Stomach (tissue), 9 donors: ENCODE data around the gene SIKE1. TPM values are rescaled to one million over a fixed set of nuclear protein-coding genes. Genes with fewer than 3 reads are reported as not detected.

Experiments used
- DNase-seq, 2 donors: peaks; one replicate each; pipeline versions ENCODE4 v3.0.0 to v3.0.0-alpha.2; 2013 to 2019
- H3K27ac ChIP-seq, 5 donors: fragments of 200-600 bp in 4 of 5; sonication (generic) in 4 of 5; one replicate each; pipeline ENCODE4 v1.5.1; 2013 to 2019; ENCODE audit warnings: mild to moderate bottlenecking in 1 of 5, moderate library complexity in 1 of 5
- H3K27me3 ChIP-seq, 3 donors: fragments of 200-600 bp; sonication (generic); one replicate each; pipeline ENCODE4 v1.5.1; 2017 to 2019; ENCODE audit warnings: mixed run types in 1 of 3
- H3K36me3 ChIP-seq, 4 donors: fragments of 200-600 bp; sonication (generic); 1 replicate in 3 of 4; 2 replicates in 1 of 4; pipeline ENCODE4 v1.5.1; 2016 to 2019
- H3K4me1 ChIP-seq, 4 donors: fragments of 200-600 bp; sonication (generic); one replicate each; pipeline ENCODE4 v1.5.1; 2016 to 2019
- H3K4me3 ChIP-seq, 4 donors: fragments of 200-600 bp; sonication (generic) in 3 of 4; one replicate each; pipeline ENCODE4 v1.5.1; 2016 to 2019; ENCODE audit warnings: mild to moderate bottlenecking in 1 of 4
- H3K9me3 ChIP-seq, 4 donors: fragments of 200-600 bp; sonication (generic); one replicate each; pipeline ENCODE4 v1.5.1; 2016 to 2019
- CTCF ChIP-seq, 7 experiments: fragments of 450-650 bp in 4 of 7; fragments of 200-600 bp in 3 of 7; sonication (generic) in 3 of 7; IDR thresholded peaks; one replicate each; pipeline ENCODE4 v1.5.1; 2016 to 2019; ENCODE audit warnings: antibody characterized with exemption in 7 of 7, control low read depth in 2 of 7, mild to moderate bottlenecking in 1 of 7
- EP300 ChIP-seq: sonication (generic); formaldehyde crosslinking; IDR thresholded peaks from one replicate; pipeline ENCODE4 v1.6.1; 2017; ENCODE audit warnings: antibody characterized with exemption
- POLR2A ChIP-seq, 4 donors: fragments of 450-650 bp; IDR thresholded peaks; one replicate each; pipeline ENCODE4 v1.6.1; 2016; ENCODE audit warnings: antibody characterized with exemption in 4 of 4, control low read depth in 2 of 4, mild to moderate bottlenecking in 1 of 4, moderate library complexity in 1 of 4
- POLR2AphosphoS5 ChIP-seq, 3 donors: sonication (generic); formaldehyde crosslinking; IDR thresholded peaks; one replicate each; pipeline ENCODE4 v1.6.1; 2016; ENCODE audit warnings: antibody characterized with exemption in 3 of 3
- WGBS, 5 donors: extraction: QIAGEN DNeasy Blood & Tissue Kit in 3 of 5; methylation state at CpG; one replicate each; pipeline versions ENCODE4 v1.1.5 to v1.1.7; 2013 to 2018; 5-methylcytosine and 5-hydroxymethylcytosine counted together
- intact Hi-C: fragments of 100-400 bp; cut with DNase I; formaldehyde crosslinking; loops from one replicate; pipeline ENCODE4 v1.15.1; 2023; ENCODE audit warnings: low total_unique reads
- polyA plus RNA-seq, 3 donors: library from polyadenylated mRNA; stranded (reverse); fragments of 200-250 nt; gene quantifications; one replicate each; pipeline ENCODE4 v1.2.3, GENCODE V29; 2013
- small RNA-seq, 4 donors: library from RNA; depleted of rRNA; stranded (forward); fragments of <200 nt; gene quantifications; one replicate each; pipeline ENCODE3, GENCODE V24; 2016
- total RNA-seq, 5 donors: library from RNA; depleted of rRNA; stranded (reverse); fragments of >200 nt; gene quantifications; one replicate each; pipeline versions ENCODE4 v1.1.0 to v1.2.3, GENCODE V29; 2014 to 2016
- donor health status: healthy with polysubstance abuse.
- donor health status: Bipolar disorder and iron deficiency.
- donor health status: healthy.

The SIKE1 gene
- total and polyA plus RNA-seq, 8 donors, result 10.2 to 111 (median 22.6) TPM

GRCh38 chr1:114723457-114723856, 57.0 kb downstream of the SIKE1 start:
- peaks cover 0 to 13% (median 0%) of the 10 kb centered on the region in 4 donors for H3K4me1 ChIP-seq
- no peak overlapping the region for H3K4me3 ChIP-seq
- H3K9me3 ChIP-seq, result no peaks in the 10 kb centered on the region
- intact Hi-C loops, result no loop called here
- no peak for DNase-seq
- 0 to 32% (median 0%) methylated on average over 1 of the region's 1 CpG for WGBS, 5 donors
- H3K27me3 ChIP-seq, result no peaks in the 10 kb centered on the region
- H3K36me3 ChIP-seq, result peaks cover 77 to 100% (median 100%) of the 10 kb centered on the region in 4 donors
- TF ChIP-seq POLR2AphosphoS5 (IDR thresholded peaks at IDR 0.05) (no peak), CTCF (IDR thresholded peaks at IDR 0.05) (no peak), EP300 (no peak), POLR2A (IDR thresholded peaks at IDR 0.05) (no peak)
- H3K27ac ChIP-seq, result no peak overlapping the region

- 83 to 94% (median 90%) methylated on average over 4 of the region's 4 CpGs for WGBS, 5 donors
These were observed 60.0 kb downstream of the SIKE1 start for GRCh38 chr1:114720492-114720891.

More at GRCh38 chr1:114720492-114720891, 60.0 kb downstream of the SIKE1 start:
- H3K4me3 ChIP-seq, result no peak overlapping the region
- H3K9me3 ChIP-seq, result no peaks in the 10 kb centered on the region
- H3K27ac ChIP-seq, result no peak overlapping the region
- H3K4me1 ChIP-seq, result peaks cover under 1 to 25% (median 12%) of the 10 kb centered on the region in 4 donors
- TF ChIP-seq POLR2A (IDR thresholded peaks at IDR 0.05) (no peak), EP300 (no peak)
- intact Hi-C loops, result no loop called here
- H3K27me3 ChIP-seq, result no peaks in the 10 kb centered on the region
- peaks cover 72 to 83% (median 81%) of the 10 kb centered on the region in 4 donors for H3K36me3 ChIP-seq
- DNase-seq, result no peak

Small RNAs within 50 kb of the gene (small RNA-seq; reads per million reads assigned to genes)
- 0 to 0.10 (median 0) reads per million in 4 donors for gene RNY1P13

Other genes starting within 250 kb of the SIKE1 start
- 10 to 100 TPM in 3 of 5 donors, 1 to 10 TPM in 2; 4.3 to 54.8 (median 24.2) TPM for gene BCAS2, start 199.1 kb downstream of the SIKE1 start, total RNA-seq
- gene BCAS2, start 199.1 kb downstream of the SIKE1 start, polyA plus RNA-seq, result 10 to 100 TPM; 34.4 to 43.7 (median 35.4) TPM
- 1 to 10 TPM in 4 of 5 donors, under 1 TPM in 1; 0.89 to 5.3 (median 3.6) TPM for gene DENND2C, start 110.6 kb downstream of the SIKE1 start, total RNA-seq
- gene DENND2C, start 110.6 kb downstream of the SIKE1 start, polyA plus RNA-seq, result 1 to 10 TPM in 2 of 3 donors, under 1 TPM in 1; 0.93 to 7.3 (median 1.2) TPM
- gene AMPD1, start 85.1 kb downstream of the SIKE1 start, total RNA-seq, result not detected
- under 1 TPM in 1 of 3 donors, not detected in 2; 0.62 TPM for gene AMPD1, start 85.1 kb downstream of the SIKE1 start, polyA plus RNA-seq
- 10 to 100 TPM; 14.7 to 62.1 (median 29.0) TPM for gene NRAS, start 63.9 kb downstream of the SIKE1 start, total RNA-seq
- 10 to 100 TPM in 2 of 3 donors, 1 to 10 TPM in 1; 9.2 to 23.5 (median 18.9) TPM for gene NRAS, start 63.9 kb downstream of the SIKE1 start, polyA plus RNA-seq
- 100 to 1,000 TPM; 366 to 679 (median 527) TPM for gene CSDE1, start 22.7 kb downstream of the SIKE1 start, total RNA-seq
- 100 to 1,000 TPM; 129 to 238 (median 176) TPM for gene CSDE1, start 22.7 kb downstream of the SIKE1 start, polyA plus RNA-seq
- not detected for gene SYCP1, start 74.2 kb upstream of the SIKE1 start, total RNA-seq
- gene SYCP1, start 74.2 kb upstream of the SIKE1 start, polyA plus RNA-seq, result not detected
- not detected for gene TSHB, start 249.1 kb upstream of the SIKE1 start, total RNA-seq
- not detected for gene TSHB, start 249.1 kb upstream of the SIKE1 start, polyA plus RNA-seq